ENCODE data around the gene SAPCD2.

SAPCD2 gene

GRCh38 chr9:137079401-137079787 lies 9.0 kb upstream of the SAPCD2 start:
- DNase-seq: no peak

- no peak for DNase-seq
Observed at GRCh38 chr9:137078701-137079400, 8.5 kb upstream of the SAPCD2 start.

GRCh38 chr9:137077758-137078693 lies 7.7 kb upstream of the SAPCD2 start:
- DNase-seq: no peak

GRCh38 chr9:137077010-137077747 lies 6.8 kb upstream of the SAPCD2 start, which contains the start of gene UAP1L1:
TSS of gene UAP1L1 (plus strand) at chr9:137077517. CDS start at chr9:137077533, 16 bp downstream.
- no peak for DNase-seq

GRCh38 chr9:137076636-137077009 lies 6.3 kb upstream of the SAPCD2 start:
- no peak for DNase-seq

- no peak for DNase-seq
Observed at GRCh38 chr9:137075275-137075775, 5.0 kb upstream of the SAPCD2 start.

- no peak for DNase-seq
Observed at GRCh38 chr9:137074657-137075274, 4.4 kb upstream of the SAPCD2 start.

GRCh38 chr9:137073992-137074399 lies 3.6 kb upstream of the SAPCD2 start:
- no peak for DNase-seq

GRCh38 chr9:137071282-137071681 lies 925 bp upstream of the SAPCD2 start:
- DNase-seq: no peak

GRCh38 chr9:137070906-137071275 lies 534 bp upstream of the SAPCD2 start:
- no peak for DNase-seq

GRCh38 chr9:137069508-137070091 lies 757 bp downstream of the SAPCD2 start:
- no peak for DNase-seq

- DNase-seq: no peak
Observed at GRCh38 chr9:137068539-137069507, 1.5 kb downstream of the SAPCD2 start.

GRCh38 chr9:137067860-137068538 lies 2.4 kb downstream of the SAPCD2 start:
- no peak for DNase-seq

GRCh38 chr9:137066096-137066861 lies 4.1 kb downstream of the SAPCD2 start:
- no peak for DNase-seq

GRCh38 chr9:137065336-137065967 lies 4.9 kb downstream of the SAPCD2 start:
- DNase-seq: no peak

- no peak for DNase-seq
Observed at GRCh38 chr9:137064880-137065164, 5.5 kb downstream of the SAPCD2 start.

GRCh38 chr9:137064027-137064879 lies 6.1 kb downstream of the SAPCD2 start:
- no peak for DNase-seq

GRCh38 chr9:137063311-137064026 lies 6.9 kb downstream of the SAPCD2 start:
- DNase-seq: no peak
